Lower lobe of right lung (tissue), 2 donors: ENCODE results near the gene RORC. TPM values are rescaled to one million over a fixed set of nuclear protein-coding genes. Genes with fewer than 3 reads are reported as not detected.

Experiments
- ATAC-seq, 2 donors: fragments of 200-7000 bp; cut with Tn5 transposase; one replicate each; pipeline ENCODE4 v1.9.1; 2020 to 2022; ENCODE audit warnings: mild to moderate bottlenecking in 2 of 2, moderate library complexity in 2 of 2
- DNase-seq: peaks from one replicate; pipeline ENCODE4 v3.0.0-alpha.2; 2020
- H3K27ac ChIP-seq: fragments of 200-600 bp; one replicate; pipeline ENCODE4 v1.8.0; 2022
- H3K27me3 ChIP-seq: fragments of 200-600 bp; one replicate; pipeline ENCODE4 v1.8.0; 2022; ENCODE audit warnings: low read depth
- H3K36me3 ChIP-seq: fragments of 200-600 bp; one replicate; pipeline ENCODE4 v1.8.0; 2022; ENCODE audit warnings: mild to moderate bottlenecking
- H3K4me1 ChIP-seq: fragments of 200-600 bp; one replicate; pipeline ENCODE4 v1.8.0; 2022
- H3K4me3 ChIP-seq: fragments of 200-600 bp; one replicate; pipeline ENCODE4 v1.8.0; 2022; ENCODE audit warnings: mild to moderate bottlenecking
- H3K9me3 ChIP-seq: fragments of 200-600 bp; one replicate; pipeline ENCODE4 v1.8.0; 2022
- CTCF ChIP-seq: fragments of 200-600 bp; IDR thresholded peaks from one replicate; pipeline ENCODE4 v1.8.0; 2022; ENCODE audit warnings: antibody characterized with exemption, mild to moderate bottlenecking
- intact Hi-C: fragments of 100-400 bp; cut with DNase I; formaldehyde crosslinking; loops from one replicate; pipeline ENCODE4 v1.11.0; 2022
- total RNA-seq: library from RNA; stranded (reverse); fragmentation: NEBNext Ultra II Directional; extraction: Animal tissue kit (Norgen Biotek cat#: 25700); gene quantifications from one replicate; pipeline ENCODE4 v1.2.1, GENCODE V29; 2021
- donor health status: DM: no; HTN: yes; CAD: no; lungs with severe emphysema.

The RORC gene
- total RNA-seq, 1 donor from 2014 or later: 21.7 TPM

DNA sequence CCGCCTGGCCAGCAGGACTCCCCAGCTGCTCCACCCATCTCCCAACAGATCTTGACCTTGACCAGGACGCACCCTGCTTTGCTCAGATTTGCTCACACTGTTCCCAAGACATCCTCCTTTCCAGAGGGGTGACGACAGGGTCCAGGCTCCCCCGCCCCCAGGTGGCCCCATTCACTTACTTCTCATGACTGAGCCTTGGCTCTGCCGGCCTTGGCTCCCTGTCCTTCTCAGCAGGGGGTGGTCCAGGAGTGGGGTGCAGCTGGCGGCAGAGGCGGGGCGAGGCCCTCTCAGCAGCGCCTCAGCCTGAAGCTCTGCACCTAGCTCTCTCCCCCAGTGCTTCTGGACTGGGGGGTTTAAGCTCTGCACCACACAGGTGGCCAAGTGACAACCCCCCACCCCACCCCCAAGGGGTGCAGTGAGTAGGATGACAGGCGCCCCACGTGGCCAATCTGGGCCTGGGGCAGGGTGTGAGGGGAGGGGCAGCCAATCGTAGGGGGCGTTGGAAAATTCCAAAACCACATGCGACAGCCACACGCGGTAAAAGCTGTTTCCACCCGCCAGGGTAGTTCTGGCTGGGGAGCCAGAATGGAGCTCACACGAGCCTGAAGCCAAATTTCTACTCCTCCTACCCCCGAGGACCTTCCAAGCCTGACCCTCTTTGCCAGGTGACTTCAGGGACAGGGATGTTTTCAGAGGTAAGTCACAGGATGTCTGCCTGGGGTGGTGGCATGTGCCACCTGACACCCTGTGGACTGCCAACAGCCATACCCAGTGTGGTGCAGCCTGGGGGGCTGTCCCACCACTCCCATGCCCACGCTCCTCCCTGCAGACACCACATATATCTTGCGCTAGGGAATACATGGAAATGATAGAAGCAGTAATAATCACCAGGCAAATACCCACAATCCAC is 5.6 kb downstream of the RORC start:
- peaks cover 20% of the 10 kb centered on the region for H3K4me1 ChIP-seq
- ATAC-seq (no peak), DNase-seq (no peak)
- H3K4me3 ChIP-seq: no peak overlapping the region
- intact Hi-C loops: no loop called here
- H3K9me3 ChIP-seq: no peaks in the 10 kb centered on the region
- H3K27me3 ChIP-seq: no peaks in the 10 kb centered on the region
- no peaks in the 10 kb centered on the region for H3K36me3 ChIP-seq
- no peak for TF ChIP-seq CTCF
- no peak overlapping the region for H3K27ac ChIP-seq

GRCh38 chr1:151825204-151825603 is 6.4 kb downstream of the RORC start:
- intact Hi-C loops: no loop called here
- no peak for DNase-seq
- H3K4me3 ChIP-seq: no peak overlapping the region
- H3K4me1 ChIP-seq: peaks cover 27% of the 10 kb centered on the region
- H3K27ac ChIP-seq: no peak overlapping the region
- TF ChIP-seq CTCF: no peak
- H3K36me3 ChIP-seq: no peaks in the 10 kb centered on the region
- H3K27me3 ChIP-seq: no peaks in the 10 kb centered on the region
- ATAC-seq: no peak
- no peaks in the 10 kb centered on the region for H3K9me3 ChIP-seq

DNA sequence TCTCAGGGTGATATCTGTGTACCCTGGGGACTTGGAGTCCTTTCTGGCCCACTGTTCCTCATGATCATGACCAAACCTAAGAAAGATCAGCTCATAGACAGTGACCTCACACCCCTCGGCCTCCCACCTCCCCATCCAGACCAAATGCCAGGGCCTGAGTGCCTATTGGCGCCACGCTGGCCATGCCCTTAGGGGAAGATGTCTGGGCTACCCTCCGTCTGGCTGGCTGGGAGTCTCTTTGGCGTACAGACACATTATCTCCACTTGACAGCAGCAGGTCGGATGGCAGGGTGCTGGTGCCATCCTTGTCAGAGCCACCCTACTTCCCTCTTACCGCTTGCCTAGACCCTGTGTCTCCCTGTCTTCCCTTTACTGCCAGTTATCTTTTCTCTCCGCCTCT is 8.4 kb downstream of the RORC start:
- H3K4me3 ChIP-seq: no peak overlapping the region
- no peak for TF ChIP-seq CTCF
- H3K4me1 ChIP-seq: peaks cover 10% of the 10 kb centered on the region
- H3K27me3 ChIP-seq: no peaks in the 10 kb centered on the region
- no peaks in the 10 kb centered on the region for H3K9me3 ChIP-seq
- intact Hi-C loops: no loop called here
- no peak for ATAC-seq
- H3K36me3 ChIP-seq: no peaks in the 10 kb centered on the region
- no peak overlapping the region for H3K27ac ChIP-seq
- no peak for DNase-seq

GRCh38 chr1:151822404-151822803 is 9.2 kb downstream of the RORC start:
- no peak for DNase-seq
- intact Hi-C loops: no loop called here
- no peak for TF ChIP-seq CTCF
- Histone ChIP-seq H3K4me3 (no peak overlapping the region), H3K4me1 (peaks cover 8% of the 10 kb centered on the region), H3K9me3 (no peaks in the 10 kb centered on the region), H3K27ac (no peak overlapping the region), H3K36me3 (no peaks in the 10 kb centered on the region), H3K27me3 (no peaks in the 10 kb centered on the region)
- ATAC-seq: no peak

GRCh38 chr1:151820940-151821339 is 10.7 kb downstream of the RORC start:
- TF ChIP-seq CTCF: no peak
- intact Hi-C loops: no loop called here
- Histone ChIP-seq H3K27me3 (no peaks in the 10 kb centered on the region), H3K36me3 (peaks cover 8% of the 10 kb centered on the region), H3K27ac (no peak overlapping the region), H3K4me3 (no peak overlapping the region), H3K4me1 (peaks cover 8% of the 10 kb centered on the region), H3K9me3 (no peaks in the 10 kb centered on the region)
- ATAC-seq (peak in 1 of 2 donors; percentile 18), DNase-seq (no peak)
